KMS-11 (cell line): Measurements from ENCODE around the gene CDS1.

Experiments used
- H2AFZ ChIP-seq: fragments of 200-600 bp; sonication (generic); 2 replicates; pipeline ENCODE4 v1.6.1; 2016; ENCODE audit warnings: antibody characterized with exemption, mixed run types, low read depth
- H3K27ac ChIP-seq: fragments of 200-600 bp; sonication (generic); 2 replicates; pipeline ENCODE4 v1.6.1; 2016; ENCODE audit warnings: mild to moderate bottlenecking, mixed run types
- H3K27me3 ChIP-seq: fragments of 200-600 bp; sonication (generic); 2 replicates; pipeline ENCODE4 v1.6.1; 2017; ENCODE audit warnings: mild to moderate bottlenecking, low read depth, mixed run types, moderate library complexity; ENCODE audit not compliant: insufficient read depth
- H3K36me3 ChIP-seq: fragments of 200-600 bp; sonication (generic); 2 replicates; pipeline ENCODE4 v1.6.1; 2017; ENCODE audit warnings: mild to moderate bottlenecking, mixed run types; ENCODE audit not compliant: insufficient read depth
- H3K4me1 ChIP-seq: fragments of 200-600 bp; sonication (generic); 2 replicates; pipeline ENCODE4 v1.6.1; 2016; ENCODE audit warnings: mild to moderate bottlenecking, low read depth, mixed run types; ENCODE audit not compliant: poor library complexity, severe bottlenecking
- H3K4me2 ChIP-seq: fragments of 200-600 bp; sonication (generic); 2 replicates; pipeline ENCODE4 v1.7.0; 2016; ENCODE audit warnings: mild to moderate bottlenecking, mixed run types
- H3K4me3 ChIP-seq: fragments of 200-600 bp; sonication (generic); IDR thresholded peaks from 2 replicates; pipeline ENCODE4 v1.6.1; 2017; ENCODE audit warnings: low read depth, low read length, mixed read lengths; ENCODE audit not compliant: insufficient read depth
- H3K79me2 ChIP-seq: fragments of 200-600 bp; sonication (generic); 2 replicates; pipeline ENCODE4 v1.6.1; 2016; ENCODE audit warnings: low read depth, mixed run types; ENCODE audit not compliant: insufficient read depth
- H3K9ac ChIP-seq: fragments of 200-600 bp; sonication (generic); 2 replicates; pipeline ENCODE4 v1.6.1; 2016; ENCODE audit warnings: mild to moderate bottlenecking, mixed run types
- H4K20me1 ChIP-seq: fragments of 200-600 bp; sonication (generic); 2 replicates; pipeline ENCODE4 v1.6.1; 2016; ENCODE audit warnings: mild to moderate bottlenecking, mixed run types; ENCODE audit not compliant: insufficient read depth
- CTCF ChIP-seq: fragments of 200-600 bp; sonication (generic); conservative IDR thresholded peaks from 2 replicates; pipeline ENCODE4 v1.6.1; 2017; ENCODE audit warnings: low read depth, mild to moderate bottlenecking, antibody characterized with exemption, low read length, moderate library complexity, mixed read lengths

The CDS1 gene

GRCh38 chr4:84582302-84582987 lies 482 bp upstream of the CDS1 start:
- Histone ChIP-seq H4K20me1 (no peaks in the 10 kb centered on the region), H2AFZ (peak overlapping the region; percentile 85), H3K27me3 (no peaks in the 10 kb centered on the region), H3K9ac (peak overlapping the region; percentile 56; the same call in 1 of the 2 replicates), H3K79me2 (no peaks in the 10 kb centered on the region), H3K4me3 (no peak overlapping the region), H3K36me3 (no peaks in the 10 kb centered on the region), H3K4me2 (peak overlapping the region; percentile 46; the same call in 1 of the 2 replicates), H3K27ac (no peak overlapping the region), H3K4me1 (peaks cover 13% of the 10 kb centered on the region)
- no peak for TF ChIP-seq CTCF

GRCh38 chr4:84583876-84584380 lies 1.0 kb downstream of the CDS1 start:
- H3K4me3 ChIP-seq, result peak overlapping the region; percentile 96
- peak overlapping the region; percentile 85 for H2AFZ ChIP-seq
- peaks cover 13% of the 10 kb centered on the region for H3K4me1 ChIP-seq
- no peaks in the 10 kb centered on the region for H4K20me1 ChIP-seq
- H3K27ac ChIP-seq, result no peak overlapping the region
- peak overlapping the region; percentile 56; the same call in 1 of the 2 replicates for H3K9ac ChIP-seq
- H3K4me2 ChIP-seq, result peak overlapping the region; percentile 85
- no peak for TF ChIP-seq CTCF
- no peaks in the 10 kb centered on the region for H3K27me3 ChIP-seq
- H3K79me2 ChIP-seq, result no peaks in the 10 kb centered on the region
- H3K36me3 ChIP-seq, result no peaks in the 10 kb centered on the region

GRCh38 chr4:84585251-84585650 lies 2.3 kb downstream of the CDS1 start:
- H3K9ac ChIP-seq, result no peak overlapping the region
- no peak overlapping the region for H3K27ac ChIP-seq
- TF ChIP-seq CTCF, result no peak
- no peaks in the 10 kb centered on the region for H3K79me2 ChIP-seq
- H2AFZ ChIP-seq, result no peak overlapping the region
- no peaks in the 10 kb centered on the region for H3K27me3 ChIP-seq
- H3K36me3 ChIP-seq, result no peaks in the 10 kb centered on the region
- H3K4me1 ChIP-seq, result peaks cover 13% of the 10 kb centered on the region
- no peak overlapping the region for H3K4me3 ChIP-seq
- no peaks in the 10 kb centered on the region for H4K20me1 ChIP-seq
- H3K4me2 ChIP-seq, result no peak overlapping the region

GRCh38 chr4:84594724-84595123 lies 11.8 kb downstream of the CDS1 start:
- Histone ChIP-seq H3K79me2 (no peaks in the 10 kb centered on the region), H2AFZ (no peak overlapping the region), H4K20me1 (no peaks in the 10 kb centered on the region), H3K4me1 (peaks cover 9% of the 10 kb centered on the region), H3K4me2 (no peak overlapping the region), H3K27me3 (no peaks in the 10 kb centered on the region), H3K27ac (no peak overlapping the region), H3K4me3 (no peak overlapping the region), H3K9ac (no peak overlapping the region), H3K36me3 (no peaks in the 10 kb centered on the region; the same call in 1 of the 2 replicates)
- no peak for TF ChIP-seq CTCF
